ENCODE measurements around the gene RSL24D1.

RSL24D1 gene

DNA sequence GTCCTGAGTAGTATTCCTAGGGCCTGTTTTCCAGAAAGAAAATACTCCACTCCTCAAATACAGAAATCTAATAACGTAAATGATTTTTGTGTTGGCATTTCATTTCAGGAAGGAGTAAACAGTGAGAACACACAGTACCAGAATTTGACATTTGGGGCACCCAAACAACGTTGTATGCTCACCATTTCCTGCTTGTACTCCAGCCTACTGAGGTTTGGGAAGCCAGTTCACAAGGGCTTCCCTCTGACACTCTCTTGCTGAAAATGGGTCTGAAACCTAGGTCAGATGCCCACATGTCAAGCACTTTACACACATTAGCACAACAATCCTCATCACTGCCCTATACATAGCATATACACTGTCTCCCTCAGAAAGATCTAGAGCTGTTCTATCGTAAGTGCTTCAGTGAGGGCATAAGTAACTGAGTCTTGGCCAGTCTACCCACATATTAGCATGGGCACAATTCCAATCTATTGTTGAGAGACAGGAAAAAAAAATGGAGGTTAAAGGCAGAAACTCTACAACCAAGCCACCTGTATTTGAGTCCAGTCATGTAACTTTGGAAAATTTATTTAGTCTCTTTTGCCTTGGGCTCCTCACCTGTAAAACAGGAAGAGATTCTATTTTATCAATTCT is 43.5 kb upstream of the RSL24D1 start:
- Histone ChIP-seq H4K20me1 (ENCODE audit: insufficient read depth, low read length) (no peaks in the 10 kb centered on the region), H3K9ac (ENCODE audit: low read length) (no peak overlapping the region), H3K27me3 (ENCODE audit: low read depth, low read length) (no peaks in the 10 kb centered on the region), H3K4me1 (ENCODE audit: low read length) (no peaks in the 10 kb centered on the region), H3K79me2 (ENCODE audit: low read length) (no peaks in the 10 kb centered on the region), H3K4me2 (ENCODE audit: low read length) (no peak overlapping the region), H3K27ac (ENCODE audit: low read length) (no peak overlapping the region), H3K36me3 (replicated peaks; ENCODE audit: low read depth, low read length) (no peaks in the 10 kb centered on the region), H3K9me3 (ENCODE audit: insufficient read depth, low read length) (no peaks in the 10 kb centered on the region), H3K4me3 (ENCODE audit: low read length) (no peak overlapping the region), H2AFZ (ENCODE audit: low read depth, low read length) (no peak overlapping the region)
- TF ChIP-seq CTCF (IDR thresholded peaks at IDR 0.05; ENCODE audit: low read depth, low read length) (no peak), EZH2phosphoT487 (IDR thresholded peaks at IDR 0.05; ENCODE audit: low read depth) (no peak)

- Histone ChIP-seq H3K4me1 (ENCODE audit: low read length) (no peaks in the 10 kb centered on the region), H3K9me3 (ENCODE audit: insufficient read depth, low read length) (no peaks in the 10 kb centered on the region), H3K4me3 (ENCODE audit: low read length) (no peak overlapping the region), H3K27me3 (ENCODE audit: low read depth, low read length) (no peaks in the 10 kb centered on the region), H2AFZ (ENCODE audit: low read depth, low read length) (no peak overlapping the region), H3K27ac (ENCODE audit: low read length) (no peak overlapping the region), H3K36me3 (replicated peaks; ENCODE audit: low read depth, low read length) (no peaks in the 10 kb centered on the region), H4K20me1 (ENCODE audit: insufficient read depth, low read length) (no peaks in the 10 kb centered on the region), H3K9ac (ENCODE audit: low read length) (no peak overlapping the region), H3K4me2 (ENCODE audit: low read length) (no peak overlapping the region), H3K79me2 (ENCODE audit: low read length) (no peaks in the 10 kb centered on the region)
- TF ChIP-seq EZH2phosphoT487 (IDR thresholded peaks at IDR 0.05; ENCODE audit: low read depth), result no peak
- TF ChIP-seq CTCF (IDR thresholded peaks at IDR 0.05; ENCODE audit: low read depth, low read length), result no peak
Measured at GRCh38 chr15:55239440-55240124, 42.8 kb upstream of the RSL24D1 start.

- H2AFZ ChIP-seq (ENCODE audit: low read depth, low read length), result no peak overlapping the region
- no peak overlapping the region for H3K27ac ChIP-seq (ENCODE audit: low read length)
- H3K4me2 ChIP-seq (ENCODE audit: low read length), result no peak overlapping the region
- H3K9me3 ChIP-seq (ENCODE audit: insufficient read depth, low read length), result no peaks in the 10 kb centered on the region
- no peaks in the 10 kb centered on the region for H4K20me1 ChIP-seq (ENCODE audit: insufficient read depth, low read length)
- no peak overlapping the region for H3K4me3 ChIP-seq (ENCODE audit: low read length)
- H3K27me3 ChIP-seq (ENCODE audit: low read depth, low read length), result no peaks in the 10 kb centered on the region
- TF ChIP-seq EZH2phosphoT487 (IDR thresholded peaks at IDR 0.05; ENCODE audit: low read depth), result no peak
- no peak for TF ChIP-seq CTCF (IDR thresholded peaks at IDR 0.05; ENCODE audit: low read depth, low read length)
- H3K79me2 ChIP-seq (ENCODE audit: low read length), result no peaks in the 10 kb centered on the region
- no peaks in the 10 kb centered on the region for H3K4me1 ChIP-seq (ENCODE audit: low read length)
- H3K36me3 ChIP-seq (replicated peaks; ENCODE audit: low read depth, low read length), result no peaks in the 10 kb centered on the region
- no peak overlapping the region for H3K9ac ChIP-seq (ENCODE audit: low read length)
Measured at GRCh38 chr15:55238877-55239276, 42.1 kb upstream of the RSL24D1 start.

GRCh38 chr15:55237219-55238130 is 40.7 kb upstream of the RSL24D1 start:
- H4K20me1 ChIP-seq (ENCODE audit: insufficient read depth, low read length), result no peaks in the 10 kb centered on the region

More at GRCh38 chr15:55237219-55238130, 40.7 kb upstream of the RSL24D1 start:
- Histone ChIP-seq H3K27ac (ENCODE audit: low read length) (no peak overlapping the region), H3K9ac (ENCODE audit: low read length) (no peak overlapping the region), H3K27me3 (ENCODE audit: low read depth, low read length) (no peaks in the 10 kb centered on the region), H3K4me3 (ENCODE audit: low read length) (no peak overlapping the region), H2AFZ (ENCODE audit: low read depth, low read length) (no peak overlapping the region), H3K36me3 (replicated peaks; ENCODE audit: low read depth, low read length) (no peaks in the 10 kb centered on the region), H3K4me1 (ENCODE audit: low read length) (no peaks in the 10 kb centered on the region), H3K9me3 (ENCODE audit: insufficient read depth, low read length) (no peaks in the 10 kb centered on the region), H3K4me2 (ENCODE audit: low read length) (no peak overlapping the region), H3K79me2 (ENCODE audit: low read length) (no peaks in the 10 kb centered on the region)
- TF ChIP-seq CTCF (IDR thresholded peaks at IDR 0.05; ENCODE audit: low read depth, low read length), result no peak
- TF ChIP-seq EZH2phosphoT487 (IDR thresholded peaks at IDR 0.05; ENCODE audit: low read depth), result no peak

All from OCI-LY3 (cell line).